Lower leg skin (tissue), 4 donors: ENCODE measurements around the gene TBK1. TPM values are rescaled to one million over a fixed set of nuclear protein-coding genes. Genes with fewer than 3 reads are reported as not detected.

Experiments
- DNase-seq, 2 donors: peaks; one replicate each; pipeline ENCODE4 v3.0.0-alpha.2; 2019; ENCODE audit warnings: low spot score in 2 of 2
- H3K4me3 ChIP-seq: fragments of 200-600 bp; sonication (generic); 2 replicates; pipeline ENCODE4 v1.5.1; 2017; ENCODE audit warnings: mild to moderate bottlenecking, low read depth; ENCODE audit not compliant: poor library complexity, severe bottlenecking
- CTCF ChIP-seq, 3 donors: fragments of 450-650 bp; IDR thresholded peaks; one replicate each; pipeline ENCODE4 v1.5.1; 2016; ENCODE audit warnings: antibody characterized with exemption in 3 of 3, mild to moderate bottlenecking in 3 of 3, moderate library complexity in 2 of 3
- POLR2A ChIP-seq, 2 donors: fragments of 450-650 bp; IDR thresholded peaks; one replicate each; pipeline ENCODE4 v1.6.1; 2016 to 2017; ENCODE audit warnings: antibody characterized with exemption in 2 of 2, mild to moderate bottlenecking in 1 of 2, moderate library complexity in 1 of 2
- WGBS, 2 donors: methylation state at CpG; one replicate each; pipeline ENCODE4 v1.1.5; 2018; 5-methylcytosine and 5-hydroxymethylcytosine counted together
- intact Hi-C: fragments of 100-400 bp; cut with DNase I; formaldehyde crosslinking; loops from one replicate; pipeline ENCODE4 v1.15.0; 2023; ENCODE audit warnings: low total_unique reads
- total RNA-seq, 4 donors: library from RNA; depleted of rRNA; stranded (reverse); fragments of >200 nt; gene quantifications; one replicate each; pipeline ENCODE4 v1.1.0, GENCODE V29; 2016

Gene TBK1
- total RNA-seq, 4 donors from 2014 or later: 16.3 to 30.1 (median 17.3) TPM

GRCh38 chr12:64407342-64408223 lies 44.3 kb upstream of the TBK1 start:
- intact Hi-C loops: no loop called here
- TF ChIP-seq POLR2A (IDR thresholded peaks at IDR 0.05): no peak
- TF ChIP-seq CTCF (IDR thresholded peaks at IDR 0.05): no peak
- 82 to 83% methylated on average over 9 of the region's 9 CpGs for WGBS, 2 donors
- no peak overlapping the region for H3K4me3 ChIP-seq
- DNase-seq: no peak

- TF ChIP-seq POLR2A (IDR thresholded peaks at IDR 0.05) (no peak), CTCF (IDR thresholded peaks at IDR 0.05) (no peak)
- H3K4me3 ChIP-seq: no peak overlapping the region
- intact Hi-C loops: no loop called here
- 94 to 96% methylated on average over 2 of the region's 2 CpGs for WGBS, 2 donors
- DNase-seq: no peak
These were observed 40.5 kb upstream of the TBK1 start for GRCh38 chr12:64411427-64411826.

GRCh38 chr12:64412459-64412858 lies 39.5 kb upstream of the TBK1 start:
- intact Hi-C loops: no loop called here
- H3K4me3 ChIP-seq: no peak overlapping the region
- DNase-seq: no peak
- WGBS, 2 donors: 76 to 79% methylated on average over 2 of the region's 2 CpGs
- TF ChIP-seq POLR2A (IDR thresholded peaks at IDR 0.05) (no peak), CTCF (IDR thresholded peaks at IDR 0.05) (no peak)

GRCh38 chr12:64413884-64414283 lies 38.0 kb upstream of the TBK1 start:
- TF ChIP-seq POLR2A (IDR thresholded peaks at IDR 0.05): no peak
- TF ChIP-seq CTCF (IDR thresholded peaks at IDR 0.05): no peak
- WGBS, 2 donors: 88 to 91% methylated on average over 2 of the region's 2 CpGs
- no peak for DNase-seq
- H3K4me3 ChIP-seq: no peak overlapping the region
- intact Hi-C loops: no loop called here

- intact Hi-C loops: no loop called here
- TF ChIP-seq CTCF (IDR thresholded peaks at IDR 0.05) (no peak), POLR2A (IDR thresholded peaks at IDR 0.05) (no peak)
- no peak overlapping the region for H3K4me3 ChIP-seq
- no peak for DNase-seq
These were observed 33.7 kb upstream of the TBK1 start for GRCh38 chr12:64418209-64418608.

- TF ChIP-seq CTCF (IDR thresholded peaks at IDR 0.05) (no peak), POLR2A (IDR thresholded peaks at IDR 0.05) (no peak)
- WGBS, 2 donors: 83 to 89% methylated on average over 3 of the region's 3 CpGs
- no peak overlapping the region for H3K4me3 ChIP-seq
- intact Hi-C loops: no loop called here
- no peak for DNase-seq
These were observed 32.2 kb upstream of the TBK1 start for GRCh38 chr12:64419696-64420095.
